HepG2 (cell line): Measurements from ENCODE around the gene MRPS7. TPM values are rescaled to one million over a fixed set of nuclear protein-coding genes. Genes with fewer than 3 reads are reported as not detected.
A peak's percentile ranks its signal among the peaks of the same experiment; 100 is the strongest.

Experiments used
- ADNP ChIP-seq: sonication (generic); formaldehyde crosslinking; IDR thresholded peaks from 2 replicates; pipeline ENCODE4 v1.4.0; 2020; ENCODE audit warnings: missing genetic modification reagents
- AKNA ChIP-seq: sonication (generic); formaldehyde crosslinking; IDR thresholded peaks from 2 replicates; pipeline ENCODE4 v1.4.0; 2020; ENCODE audit warnings: missing genetic modification reagents, borderline replicate concordance
- ATF7 ChIP-seq, 2 experiments: fragments of 450-650 bp in 1 of 2; sonication (generic) in 1 of 2; formaldehyde crosslinking in 1 of 2; IDR thresholded peaks; 2 replicates each; pipeline versions ENCODE4 v1.4.0 to v1.6.1; 2016 to 2020; ENCODE audit warnings: antibody characterized with exemption in 1 of 2, mild to moderate bottlenecking in 1 of 2, missing genetic modification reagents in 1 of 2
- DNMT1 ChIP-seq: sonication (generic); formaldehyde crosslinking; IDR thresholded peaks from 2 replicates; pipeline ENCODE4 v1.5.1; 2020; ENCODE audit warnings: mild to moderate bottlenecking, missing genetic modification reagents
- E2F5 ChIP-seq: sonication (generic); formaldehyde crosslinking; conservative IDR thresholded peaks from 2 replicates; pipeline ENCODE4 v1.4.0; 2020; ENCODE audit warnings: missing genetic modification reagents
- ETV6 ChIP-seq: sonication (generic); formaldehyde crosslinking; conservative IDR thresholded peaks from 2 replicates; pipeline ENCODE4 v1.4.0; 2020; ENCODE audit warnings: missing genetic modification reagents
- GLI4 ChIP-seq: sonication (generic); formaldehyde crosslinking; IDR thresholded peaks from 2 replicates; pipeline ENCODE4 v1.5.1; 2020; ENCODE audit warnings: missing genetic modification reagents, mild to moderate bottlenecking, moderate library complexity, borderline replicate concordance
- HDAC1 ChIP-seq: sonication (generic); formaldehyde crosslinking; IDR thresholded peaks from 2 replicates; pipeline ENCODE4 v1.5.1; 2020; ENCODE audit warnings: mild to moderate bottlenecking, missing genetic modification reagents
- HNRNPLL ChIP-seq: fragments of 200-400 bp; formaldehyde crosslinking; IDR thresholded peaks from 2 replicates; pipeline ENCODE4 v1.6.1; 2017; ENCODE audit warnings: mild to moderate bottlenecking, low read depth, low read length; ENCODE audit not compliant: poor library complexity, severe bottlenecking
- JUN ChIP-seq: sonication (generic); formaldehyde crosslinking; IDR thresholded peaks from 2 replicates; pipeline ENCODE4 v1.4.0; 2020; ENCODE audit warnings: mild to moderate bottlenecking, missing genetic modification reagents
- KLF6 ChIP-seq: IDR thresholded peaks from 2 replicates; pipeline ENCODE4 v1.8.0; 2016; ENCODE audit warnings: missing biosample characterization, missing genetic modification reagents
- MED13 ChIP-seq: sonication (generic); formaldehyde crosslinking; IDR thresholded peaks from 2 replicates; pipeline ENCODE4 v1.5.0; 2020; ENCODE audit warnings: missing genetic modification reagents
- NCOA5 ChIP-seq: sonication (generic); formaldehyde crosslinking; IDR thresholded peaks from 2 replicates; pipeline ENCODE4 v1.4.0; 2020; ENCODE audit warnings: missing genetic modification reagents
- SIN3A ChIP-seq: IDR thresholded peaks from 2 replicates; pipeline ENCODE4 v1.6.1; 2011; ENCODE audit warnings: low read depth, mild to moderate bottlenecking, control low read depth, low read length, borderline replicate concordance
- TCF12 ChIP-seq, 2 experiments: fragments of 450-650 bp in 1 of 2; sonication (generic) in 1 of 2; formaldehyde crosslinking in 1 of 2; IDR thresholded peaks; 2 replicates each; pipeline versions ENCODE4 v1.6.1 to v1.8.0; 2017 to 2022; ENCODE audit warnings: antibody characterized with exemption in 1 of 2, mild to moderate bottlenecking in 1 of 2, missing genetic modification reagents in 1 of 2, moderate library complexity in 1 of 2
- ZNF317 ChIP-seq: sonication (generic); formaldehyde crosslinking; IDR thresholded peaks from 2 replicates; pipeline ENCODE4 v1.5.0; 2020; ENCODE audit warnings: mild to moderate bottlenecking, missing genetic modification reagents
- ZNF331 ChIP-seq: sonication (generic); formaldehyde crosslinking; IDR thresholded peaks from 2 replicates; pipeline ENCODE4 v1.4.0; 2020; ENCODE audit warnings: missing genetic modification reagents
- ZNF510 ChIP-seq: sonication (generic); formaldehyde crosslinking; IDR thresholded peaks from 2 replicates; pipeline ENCODE4 v1.4.0; 2020; ENCODE audit warnings: low read depth, mild to moderate bottlenecking, missing genetic modification reagents
- ZNF547 ChIP-seq: sonication (generic); formaldehyde crosslinking; IDR thresholded peaks from 2 replicates; pipeline ENCODE4 v1.5.1; 2020; ENCODE audit warnings: mild to moderate bottlenecking, missing genetic modification reagents
- ZNF564 ChIP-seq: sonication (generic); formaldehyde crosslinking; IDR thresholded peaks from 2 replicates; pipeline ENCODE4 v1.8.1; 2023; ENCODE audit warnings: mild to moderate bottlenecking, missing genetic modification reagents
- ZNF577 ChIP-seq: sonication (generic); formaldehyde crosslinking; IDR thresholded peaks from 2 replicates; pipeline ENCODE4 v1.4.0; 2020; ENCODE audit warnings: mild to moderate bottlenecking, low read depth, missing genetic modification reagents, borderline replicate concordance
- ZNF878 ChIP-seq: sonication (generic); formaldehyde crosslinking; IDR thresholded peaks from 2 replicates; pipeline ENCODE4 v1.8.1; 2023; ENCODE audit warnings: mild to moderate bottlenecking, missing genetic modification reagents, moderate library complexity
- ZSCAN22 ChIP-seq: sonication (generic); formaldehyde crosslinking; IDR thresholded peaks from 2 replicates; pipeline ENCODE4 v1.4.0; 2020; ENCODE audit warnings: mild to moderate bottlenecking, missing genetic modification reagents
- polyA plus RNA-seq, 8 experiments: library from polyadenylated mRNA; depleted of rRNA in 3 of 8; stranded (reverse) in 7 of 8; unstranded in 1 of 8; fragments of >200 nt; fragmentation: Illumina TruSeq in 4 of 8; extraction: Trizol in 4 of 8; gene quantifications; 2 replicates each; pipeline versions ENCODE4 v1.2.1 to v1.2.3, GENCODE V29; 2011 to 2016; ENCODE audit warnings: low read depth in 4 of 8, missing spikeins in 1 of 8, mixed read lengths in 1 of 8; ENCODE audit not compliant: insufficient read depth in 1 of 8
- total RNA-seq, 5 experiments: library from RNA; depleted of rRNA; stranded (reverse); fragments of >200 nt; fragmentation: Illumina TruSeq; extraction: Trizol; gene quantifications; 2 replicates each; pipeline ENCODE4 v1.2.3, GENCODE V29; 2016; ENCODE audit warnings: low read depth in 1 of 5

The MRPS7 gene
- total and polyA plus RNA-seq, 2 of the 13 experiments (the other 11 are each of a cell fraction or from before 2014, with no cell fraction given): 97.0 to 162 TPM

GRCh38 chr17:75261336-75262111, at the start of gene MRPS7, which contains the start of gene GGA3 (continued):
- no peak for TF ChIP-seq TCF12 (IDR thresholded peaks at IDR 0.05)
- no peak for TF ChIP-seq TCF12 (CRISPR knock-in tag; IDR thresholded peaks at IDR 0.05)
- no peak for TF ChIP-seq ETV6
- no peak for TF ChIP-seq ATF7 (IDR thresholded peaks at IDR 0.05)
- TF ChIP-seq ATF7 (CRISPR knock-in tag; IDR thresholded peaks at IDR 0.05): 0 out of 2 replicates have a peak, but pooled peaks have one; percentile 13
- TF ChIP-seq ZNF564 (CRISPR knock-in tag): peak; percentile 92
- TF ChIP-seq AKNA (CRISPR knock-in tag): no peak
- peak; percentile 41; the same call in 1 of the 2 replicates for TF ChIP-seq ZNF577 (CRISPR knock-in tag)
- TF ChIP-seq ZNF547 (CRISPR knock-in tag): peak; percentile 90; the same call in 1 of the 2 replicates
- peak; percentile 35; the same call in 1 of the 2 replicates for TF ChIP-seq ZNF317 (CRISPR knock-in tag)
- peak; percentile 66; the same call in 1 of the 2 replicates for TF ChIP-seq GLI4 (CRISPR knock-in tag)
- TF ChIP-seq MED13 (CRISPR knock-in tag): no peak
- TF ChIP-seq NCOA5 (CRISPR knock-in tag): peak; percentile 58; the same call in 1 of the 2 replicates
- peak; percentile 87 for TF ChIP-seq ZNF878 (CRISPR knock-in tag)
- peak; percentile 37; the same call in 1 of the 2 replicates for TF ChIP-seq KLF6
- TF ChIP-seq ZNF331 (CRISPR knock-in tag): peak; percentile 71; the same call in 1 of the 2 replicates
- peak; percentile 58; the same call in 1 of the 2 replicates for TF ChIP-seq DNMT1 (CRISPR knock-in tag)
- TF ChIP-seq HDAC1 (CRISPR knock-in tag): peak; percentile 79
- peak; percentile 55; the same call in 1 of the 2 replicates for TF ChIP-seq ZNF510 (CRISPR knock-in tag)
- TF ChIP-seq E2F5 (CRISPR knock-in tag): peak; percentile 21; the same call in 1 of the 2 replicates
- TF ChIP-seq ZSCAN22 (CRISPR knock-in tag): no peak
- TF ChIP-seq JUN (CRISPR knock-in tag): peak; percentile 30; the same call in 1 of the 2 replicates
- TF ChIP-seq SIN3A: peak; percentile 64; the same call in 1 of the 2 replicates
- no peak for TF ChIP-seq ADNP (CRISPR knock-in tag)
- TF ChIP-seq HNRNPLL: peak; percentile 94
